Fibroblast of skin of right quadriceps (primary cell): ENCODE results near the gene ZNF581.

Experiments
- DNase-seq: peaks from one replicate; pipeline ENCODE4 v3.0.0-alpha.2; 2013

Gene ZNF581

GRCh38 chr19:55635334-55635717, 8.1 kb upstream of the ZNF581 start:
- DNase-seq = no peak

GRCh38 chr19:55635856-55636440, 7.5 kb upstream of the ZNF581 start:
- no peak for DNase-seq

- DNase-seq = no peak
Observed at GRCh38 chr19:55636723-55637122, 6.7 kb upstream of the ZNF581 start.

- DNase-seq = no peak
Observed at GRCh38 chr19:55637534-55637933, 5.9 kb upstream of the ZNF581 start.

GRCh38 chr19:55638864-55639359, 4.5 kb upstream of the ZNF581 start:
- peak; percentile 42 for DNase-seq

- DNase-seq = peak; percentile 74
Observed at GRCh38 chr19:55640043-55640576, 3.3 kb upstream of the ZNF581 start.

- peak; percentile 82 for DNase-seq
Observed at GRCh38 chr19:55640577-55641425, 2.6 kb upstream of the ZNF581 start, which contains the start of gene ZNF580. Gene ZNF580 (plus strand): TSS chr19:55641002. CDS start chr19:55642509, 1,507 bp downstream.

GRCh38 chr19:55641426-55642152, 1.9 kb upstream of the ZNF581 start:
- DNase-seq = peak; percentile 22

GRCh38 chr19:55642153-55643002, 1.1 kb upstream of the ZNF581 start:
- no peak for DNase-seq

- DNase-seq = no peak
Observed at GRCh38 chr19:55643887-55644176, 383 bp downstream of the ZNF581 start.

GRCh38 chr19:55644191-55644833, 863 bp downstream of the ZNF581 start:
- DNase-seq = no peak

- DNase-seq = no peak
Observed at GRCh38 chr19:55644842-55645511, 1.5 kb downstream of the ZNF581 start.

- DNase-seq = no peak
Observed at GRCh38 chr19:55645512-55645881, 2.0 kb downstream of the ZNF581 start.

GRCh38 chr19:55646889-55647731, 3.7 kb downstream of the ZNF581 start:
- no peak for DNase-seq

GRCh38 chr19:55647732-55648584, 4.5 kb downstream of the ZNF581 start, which contains the start of gene CCDC106:
Gene CCDC106 (plus strand): TSS chr19:55648212. CDS start chr19:55649047, 835 bp downstream.
- peak; percentile 80 for DNase-seq

GRCh38 chr19:55648585-55649267, 5.3 kb downstream of the ZNF581 start:
- no peak for DNase-seq

GRCh38 chr19:55649268-55650125, 6.0 kb downstream of the ZNF581 start:
- DNase-seq = no peak

- DNase-seq = no peak
Observed at GRCh38 chr19:55650126-55650557, 6.7 kb downstream of the ZNF581 start.
